Upper lobe of left lung (tissue), 4 donors: ENCODE data around the gene STAP2.

ENCODE experiments used
- CTCF ChIP-seq, 6 experiments: fragments of 450-650 bp in 4 of 6; fragments of 200-600 bp in 2 of 6; sonication (generic) in 2 of 6; IDR thresholded peaks; one replicate each; pipeline ENCODE4 v1.5.1; 2016 to 2019; ENCODE audit warnings: antibody characterized with exemption in 6 of 6
- EP300 ChIP-seq, 4 donors: sonication (generic); formaldehyde crosslinking; IDR thresholded peaks; one replicate each; pipeline ENCODE4 v1.5.1; 2017; ENCODE audit warnings: antibody characterized with exemption in 4 of 4, control low read depth in 2 of 4
- POLR2A ChIP-seq, 4 donors: fragments of 450-650 bp; IDR thresholded peaks; one replicate each; pipeline ENCODE4 v1.5.1; 2016 to 2017; ENCODE audit warnings: antibody characterized with exemption in 4 of 4, mild to moderate bottlenecking in 2 of 4
- POLR2AphosphoS5 ChIP-seq, 2 donors: sonication (generic); formaldehyde crosslinking; IDR thresholded peaks; one replicate each; pipeline ENCODE4 v1.5.1; 2017; ENCODE audit warnings: antibody characterized with exemption in 2 of 2

DNA sequence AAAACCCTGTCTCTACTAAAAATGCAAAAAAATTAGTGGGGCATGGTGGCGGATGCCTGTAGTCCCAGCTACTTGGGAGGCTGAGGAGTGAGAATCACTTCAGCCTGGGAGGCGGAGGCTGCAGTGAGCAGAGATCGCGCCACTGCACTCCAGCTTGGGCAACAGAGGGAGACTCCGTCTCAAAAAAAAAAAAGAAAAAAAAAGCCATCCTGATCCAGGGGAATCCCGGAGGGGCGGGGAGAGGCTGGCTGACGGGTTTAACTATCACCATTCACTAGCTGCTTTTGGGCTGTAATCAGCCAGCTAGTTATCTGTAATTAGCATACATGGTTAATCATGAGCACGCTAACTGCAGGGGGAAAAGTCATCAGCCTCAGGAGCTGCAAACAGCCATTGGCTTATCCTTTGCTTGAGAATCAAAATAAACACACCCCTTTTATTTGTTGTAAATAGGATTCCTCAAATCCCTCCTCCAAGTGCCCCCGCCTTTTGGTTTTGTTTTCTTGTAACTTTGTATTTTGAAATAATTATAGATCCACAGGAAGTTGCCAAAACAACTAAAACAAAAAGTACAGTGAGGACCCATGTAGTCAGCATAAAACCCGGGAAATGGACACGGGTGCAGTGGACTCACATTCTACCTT is 24.7 kb downstream of the STAP2 start:
- no peak for TF ChIP-seq CTCF (IDR thresholded peaks at IDR 0.05)
- TF ChIP-seq POLR2A (IDR thresholded peaks at IDR 0.05): no peak
- no peak for TF ChIP-seq POLR2AphosphoS5 (IDR thresholded peaks at IDR 0.05)
- no peak for TF ChIP-seq EP300 (IDR thresholded peaks at IDR 0.05)
